Esophagus squamous epithelium (tissue), 4 donors: Measurements from ENCODE around the gene DNAJB1.

Source experiments
- POLR2A ChIP-seq, 4 donors: fragments of 450-650 bp; IDR thresholded peaks; one replicate each; pipeline ENCODE4 v1.6.1; 2017; ENCODE audit warnings: antibody characterized with exemption in 4 of 4, mild to moderate bottlenecking in 4 of 4, moderate library complexity in 3 of 4
- TF ChIP-seq, protein P1 (sequence below), 6 experiments: fragments of 450-650 bp in 4 of 6; fragments of 200-600 bp in 2 of 6; sonication (generic) in 2 of 6; IDR thresholded peaks; one replicate each; pipeline ENCODE4 v1.5.1; 2016 to 2019; ENCODE audit warnings: antibody characterized with exemption in 6 of 6, mild to moderate bottlenecking in 4 of 6, moderate library complexity in 4 of 6

DNA sequence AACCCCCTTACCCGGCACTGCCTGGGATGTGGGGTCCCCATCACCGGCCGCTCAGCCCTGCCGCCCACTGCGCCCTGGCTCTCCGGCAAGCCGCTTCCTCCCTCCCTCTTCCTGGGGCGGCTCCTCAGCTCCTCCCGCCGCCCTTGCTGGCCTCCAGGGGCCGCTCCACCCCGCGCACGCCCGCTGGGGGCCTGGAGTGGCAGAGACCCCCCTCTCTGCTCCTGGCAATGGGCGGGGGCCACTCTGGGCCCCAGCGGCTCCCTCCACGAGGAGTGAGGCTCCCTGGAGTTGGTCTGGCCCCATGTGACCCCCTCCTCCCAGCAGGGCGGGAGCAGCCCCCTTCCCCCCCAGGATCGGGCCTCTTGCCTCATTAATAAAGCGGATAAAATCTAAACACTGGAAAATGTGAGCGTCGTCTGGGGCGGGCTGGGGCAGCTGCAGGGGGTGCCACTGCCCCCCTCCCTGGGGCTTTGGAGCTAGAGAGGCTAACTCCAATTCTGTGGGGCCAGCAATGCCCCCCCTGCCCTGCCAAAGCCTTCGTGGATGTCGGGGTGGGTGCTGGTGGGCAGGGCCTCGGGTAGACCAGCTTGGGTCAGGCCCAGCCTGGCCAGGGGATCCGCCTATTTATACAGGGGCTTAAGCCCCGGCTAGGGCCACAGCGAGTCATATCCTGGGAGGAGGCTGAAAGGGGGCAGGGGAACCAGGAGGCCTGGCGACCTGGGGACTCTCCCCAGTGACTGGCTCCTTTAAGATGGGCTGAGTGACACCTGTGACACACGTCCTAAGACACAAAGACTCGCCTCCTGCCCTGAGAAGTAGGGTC lies 42.7 kb downstream of the DNAJB1 start, which contains the start of gene PTGER1:
- TF ChIP-seq POLR2A (IDR thresholded peaks at IDR 0.05), result no peak
- TF ChIP-seq, protein P1, sequence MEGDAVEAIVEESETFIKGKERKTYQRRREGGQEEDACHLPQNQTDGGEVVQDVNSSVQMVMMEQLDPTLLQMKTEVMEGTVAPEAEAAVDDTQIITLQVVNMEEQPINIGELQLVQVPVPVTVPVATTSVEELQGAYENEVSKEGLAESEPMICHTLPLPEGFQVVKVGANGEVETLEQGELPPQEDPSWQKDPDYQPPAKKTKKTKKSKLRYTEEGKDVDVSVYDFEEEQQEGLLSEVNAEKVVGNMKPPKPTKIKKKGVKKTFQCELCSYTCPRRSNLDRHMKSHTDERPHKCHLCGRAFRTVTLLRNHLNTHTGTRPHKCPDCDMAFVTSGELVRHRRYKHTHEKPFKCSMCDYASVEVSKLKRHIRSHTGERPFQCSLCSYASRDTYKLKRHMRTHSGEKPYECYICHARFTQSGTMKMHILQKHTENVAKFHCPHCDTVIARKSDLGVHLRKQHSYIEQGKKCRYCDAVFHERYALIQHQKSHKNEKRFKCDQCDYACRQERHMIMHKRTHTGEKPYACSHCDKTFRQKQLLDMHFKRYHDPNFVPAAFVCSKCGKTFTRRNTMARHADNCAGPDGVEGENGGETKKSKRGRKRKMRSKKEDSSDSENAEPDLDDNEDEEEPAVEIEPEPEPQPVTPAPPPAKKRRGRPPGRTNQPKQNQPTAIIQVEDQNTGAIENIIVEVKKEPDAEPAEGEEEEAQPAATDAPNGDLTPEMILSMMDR (IDR thresholded peaks at IDR 0.05), result peak in 4 of 6 experiments; percentile 34 to 56 (median 40)
